Osteoblast (primary cell): ENCODE results near the gene TAF7. TPM values are rescaled to one million over a fixed set of nuclear protein-coding genes. Genes with fewer than 3 reads are reported as not detected.
"Not testable (repeated sequence)": the region's sequence is repeated elsewhere in the genome, so short reads cannot be mapped to it uniquely, and the experiment has no call there.

Source experiments
- DNase-seq: peaks from one replicate; pipeline ENCODE4 v3.0.0; 2011; ENCODE audit warnings: low spot score, mixed read lengths; ENCODE audit not compliant: insufficient read length; ENCODE audit errors: missing footprints
- H2AFZ ChIP-seq: 2 replicates; pipeline ENCODE4 v1.6.0; 2011; ENCODE audit warnings: mild to moderate bottlenecking, low read length
- H3K27ac ChIP-seq: 2 replicates; pipeline ENCODE4 v1.5.1; 2011; ENCODE audit warnings: mild to moderate bottlenecking, low read depth, low read length, moderate library complexity
- H3K27me3 ChIP-seq: 2 replicates; pipeline ENCODE4 v1.6.0; 2012; ENCODE audit warnings: mild to moderate bottlenecking, control low read depth, inconsistent platforms, low read length, moderate library complexity; ENCODE audit not compliant: insufficient read depth
- H3K36me3 ChIP-seq: 2 replicates; pipeline ENCODE4 v1.5.1; 2011; ENCODE audit warnings: mild to moderate bottlenecking, low read length, control low read depth, moderate library complexity; ENCODE audit not compliant: insufficient read depth
- H3K4me1 ChIP-seq: 2 replicates; pipeline ENCODE4 v1.5.1; 2011; ENCODE audit warnings: mild to moderate bottlenecking, low read length, control low read depth, moderate library complexity; ENCODE audit not compliant: insufficient read depth
- H3K4me2 ChIP-seq: 2 replicates; pipeline ENCODE4 v1.6.0; 2011; ENCODE audit warnings: mild to moderate bottlenecking, low read length; ENCODE audit not compliant: insufficient read depth
- H3K4me3 ChIP-seq: fragments of 200-600 bp; sonication (generic); 3 replicates; pipeline ENCODE4 v1.5.1; 2012; ENCODE audit warnings: mild to moderate bottlenecking, low read length, inconsistent platforms; ENCODE audit not compliant: insufficient read depth
- H3K79me2 ChIP-seq: 2 replicates; pipeline ENCODE4 v1.6.0; 2012; ENCODE audit warnings: mild to moderate bottlenecking, low read length, control low read depth, inconsistent platforms; ENCODE audit not compliant: insufficient read depth
- H3K9me3 ChIP-seq: 2 replicates; pipeline ENCODE4 v1.5.1; 2011; ENCODE audit warnings: low read depth, low read length, control low read depth
- H4K20me1 ChIP-seq: 2 replicates; pipeline ENCODE4 v1.6.0; 2012; ENCODE audit warnings: mild to moderate bottlenecking, low read length, control low read depth; ENCODE audit not compliant: insufficient read depth
- total RNA-seq: library from RNA; depleted of rRNA; stranded (reverse); fragments of >200 nt; gene quantifications from 2 replicates; pipeline ENCODE4 v1.2.3, GENCODE V29; 2012
- TF ChIP-seq, protein P1 (sequence below): IDR thresholded peaks from 2 replicates; pipeline ENCODE4 v1.5.1; 2011; ENCODE audit warnings: mild to moderate bottlenecking, low read depth, low read length, moderate library complexity; ENCODE audit errors: extremely low read depth

TAF7 gene
- total RNA-seq, 1 donor: 48.1 TPM

DNA sequence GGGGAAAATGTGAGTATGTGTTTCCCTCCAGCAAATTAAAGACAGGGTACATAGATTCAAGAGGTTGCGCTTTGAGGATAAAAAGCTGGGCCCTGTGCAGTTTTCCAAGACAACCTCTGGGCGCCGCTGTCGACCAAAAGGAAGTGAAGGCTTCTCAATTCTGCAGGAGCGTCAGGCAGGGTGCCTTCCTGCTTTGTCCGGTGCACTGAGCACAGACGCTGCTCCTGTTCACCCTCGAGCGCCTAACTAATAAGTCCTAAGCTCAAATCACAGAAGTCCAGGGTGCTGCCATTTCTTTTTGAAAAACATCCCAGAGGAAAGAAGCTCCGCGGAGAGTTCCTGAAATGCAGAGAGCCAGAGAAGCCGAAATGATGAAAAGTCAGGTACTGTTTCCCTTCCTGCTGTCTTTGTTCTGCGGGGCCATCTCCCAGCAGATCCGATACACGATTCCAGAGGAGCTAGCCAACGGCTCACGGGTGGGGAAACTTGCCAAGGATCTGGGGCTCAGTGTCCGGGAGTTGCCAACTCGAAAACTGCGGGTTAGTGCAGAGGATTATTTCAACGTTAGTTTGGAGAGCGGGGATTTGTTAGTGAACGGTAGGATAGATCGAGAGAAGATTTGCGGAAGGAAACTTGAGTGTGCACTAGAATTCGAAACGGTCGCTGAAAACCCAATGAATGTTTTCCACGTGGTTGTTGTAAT lies 29.5 kb upstream of the TAF7 start, which contains the start of gene PCDHGB1:
Gene PCDHGB1 (plus strand): TSS at position 183 of the 703 bp plus-strand sequence. CDS start 162 bp downstream, at position 345.
- Histone ChIP-seq H2AFZ (peak within 1 kb of the TSS; percentile 76), H3K4me1 (no peaks in the 10 kb centered on the region), H3K4me2 (peak within 1 kb of the TSS; percentile 83), H3K27ac (no peak within 1 kb of the TSS), H3K36me3 (no peaks in the 10 kb centered on the region), H3K9me3 (peaks cover 2% of the 10 kb centered on the region), H3K4me3 (peak within 1 kb of the TSS; percentile 68), H3K27me3 (peaks cover 20% of the 10 kb centered on the region), H4K20me1 (no peaks in the 10 kb centered on the region), H3K79me2 (no peaks in the 10 kb centered on the region)
- DNase-seq: peak; percentile 91
- TF ChIP-seq, protein P1, sequence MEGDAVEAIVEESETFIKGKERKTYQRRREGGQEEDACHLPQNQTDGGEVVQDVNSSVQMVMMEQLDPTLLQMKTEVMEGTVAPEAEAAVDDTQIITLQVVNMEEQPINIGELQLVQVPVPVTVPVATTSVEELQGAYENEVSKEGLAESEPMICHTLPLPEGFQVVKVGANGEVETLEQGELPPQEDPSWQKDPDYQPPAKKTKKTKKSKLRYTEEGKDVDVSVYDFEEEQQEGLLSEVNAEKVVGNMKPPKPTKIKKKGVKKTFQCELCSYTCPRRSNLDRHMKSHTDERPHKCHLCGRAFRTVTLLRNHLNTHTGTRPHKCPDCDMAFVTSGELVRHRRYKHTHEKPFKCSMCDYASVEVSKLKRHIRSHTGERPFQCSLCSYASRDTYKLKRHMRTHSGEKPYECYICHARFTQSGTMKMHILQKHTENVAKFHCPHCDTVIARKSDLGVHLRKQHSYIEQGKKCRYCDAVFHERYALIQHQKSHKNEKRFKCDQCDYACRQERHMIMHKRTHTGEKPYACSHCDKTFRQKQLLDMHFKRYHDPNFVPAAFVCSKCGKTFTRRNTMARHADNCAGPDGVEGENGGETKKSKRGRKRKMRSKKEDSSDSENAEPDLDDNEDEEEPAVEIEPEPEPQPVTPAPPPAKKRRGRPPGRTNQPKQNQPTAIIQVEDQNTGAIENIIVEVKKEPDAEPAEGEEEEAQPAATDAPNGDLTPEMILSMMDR: peak; percentile 64

DNA sequence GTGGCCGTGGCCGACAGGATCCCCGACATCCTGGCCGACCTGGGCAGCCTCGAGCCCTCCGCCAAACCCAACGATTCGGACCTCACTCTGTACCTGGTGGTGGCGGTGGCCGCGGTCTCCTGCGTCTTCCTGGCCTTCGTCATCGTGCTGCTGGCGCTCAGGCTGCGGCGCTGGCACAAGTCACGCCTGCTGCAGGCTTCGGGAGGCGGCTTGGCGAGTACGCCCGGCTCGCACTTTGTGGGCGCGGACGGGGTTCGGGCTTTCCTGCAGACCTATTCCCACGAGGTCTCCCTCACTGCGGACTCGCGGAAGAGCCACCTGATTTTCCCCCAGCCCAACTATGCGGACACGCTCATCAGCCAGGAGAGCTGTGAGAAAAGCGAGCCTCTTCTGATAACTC lies 25.4 kb upstream of the TAF7 start:
- H2AFZ ChIP-seq, H4K20me1 ChIP-seq, H3K4me1 ChIP-seq, DNase-seq, H3K4me2 ChIP-seq, H3K27ac ChIP-seq, H3K36me3 ChIP-seq, H3K79me2 ChIP-seq, H3K4me3 ChIP-seq, H3K9me3 ChIP-seq: not testable (repeated sequence)
- H3K27me3 ChIP-seq: peaks cover 18% of the 10 kb centered on the region

DNA sequence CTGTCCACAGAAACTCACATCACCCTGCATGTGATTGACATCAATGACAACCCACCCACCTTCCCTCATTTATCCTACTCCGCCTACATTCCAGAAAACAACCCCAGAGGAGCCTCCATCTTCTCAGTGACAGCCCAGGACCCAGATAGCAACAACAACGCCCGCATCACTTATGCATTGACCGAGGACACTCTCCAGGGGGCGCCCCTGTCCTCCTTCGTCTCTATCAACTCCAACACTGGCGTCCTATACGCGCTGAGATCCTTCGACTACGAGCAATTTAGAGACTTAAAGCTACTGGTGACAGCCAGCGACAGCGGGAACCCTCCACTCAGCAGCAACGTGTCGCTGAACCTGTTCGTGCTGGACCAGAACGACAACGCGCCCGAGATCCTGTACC lies 24.7 kb upstream of the TAF7 start:
- no peak overlapping the region for H2AFZ ChIP-seq
- TF ChIP-seq, protein P1: no peak
- DNase-seq: no peak
- no peak overlapping the region for H3K4me2 ChIP-seq
- no peak overlapping the region for H3K4me3 ChIP-seq
- no peaks in the 10 kb centered on the region for H4K20me1 ChIP-seq
- peaks cover under 1% of the 10 kb centered on the region for H3K9me3 ChIP-seq
- no peaks in the 10 kb centered on the region for H3K36me3 ChIP-seq
- H3K79me2 ChIP-seq: no peaks in the 10 kb centered on the region
- H3K27ac ChIP-seq: no peak overlapping the region
- H3K27me3 ChIP-seq: peaks cover 13% of the 10 kb centered on the region
- H3K4me1 ChIP-seq: no peaks in the 10 kb centered on the region

DNA sequence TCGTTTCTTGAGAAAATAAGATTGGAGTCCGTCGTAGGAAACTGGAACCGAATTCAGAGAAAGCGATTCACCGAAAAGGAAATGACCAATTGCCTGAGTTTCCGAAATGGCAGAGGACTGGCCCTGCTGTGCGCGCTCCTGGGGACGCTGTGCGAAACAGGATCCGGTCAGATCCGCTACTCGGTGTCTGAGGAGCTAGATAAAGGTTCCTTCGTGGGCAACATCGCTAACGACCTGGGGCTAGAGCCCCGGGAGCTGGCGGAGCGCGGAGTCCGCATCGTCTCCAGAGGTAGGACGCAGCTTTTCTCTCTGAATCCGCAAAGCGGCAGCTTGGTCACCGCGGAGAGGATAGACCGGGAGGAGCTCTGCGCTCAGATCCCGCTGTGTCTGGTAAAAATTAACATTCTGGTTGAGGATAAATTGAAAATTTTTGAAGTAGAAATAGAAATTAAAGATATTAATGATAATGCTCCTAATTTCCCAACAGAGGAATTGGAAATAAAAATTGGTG lies 23.4 kb upstream of the TAF7 start:
- Histone ChIP-seq H3K79me2 (no peaks in the 10 kb centered on the region), H4K20me1 (no peaks in the 10 kb centered on the region), H3K36me3 (no peaks in the 10 kb centered on the region), H2AFZ (peak overlapping the region; percentile 87), H3K4me1 (no peaks in the 10 kb centered on the region), H3K27ac (no peak overlapping the region), H3K4me3 (peak overlapping the region; percentile 70), H3K4me2 (peak overlapping the region; percentile 65), H3K27me3 (peaks cover 16% of the 10 kb centered on the region), H3K9me3 (peaks cover 2% of the 10 kb centered on the region)
- TF ChIP-seq, protein P1: peak; percentile 7
- DNase-seq: no peak
